Pancreas (tissue), 10 donors: Measurements from ENCODE around the gene ZIC1. TPM values are rescaled to one million over a fixed set of nuclear protein-coding genes. Genes with fewer than 3 reads are reported as not detected.
A peak's percentile ranks its signal among the peaks of the same experiment; 100 is the strongest.

ENCODE experiments used
- ATAC-seq, 4 donors: fragments of 200-7000 bp; cut with Tn5 transposase; one replicate each; pipeline versions ENCODE4 v1.8.0 to v1.9.1; 2020; ENCODE audit warnings: mild to moderate bottlenecking in 4 of 4, moderate library complexity in 4 of 4
- DNase-seq, 6 donors: peaks; one replicate each; pipeline ENCODE4 v3.0.0-alpha.2; 2020
- FAIRE-seq: peaks from 2 replicates; lab custom pipeline; 2012; peaks lifted over from hg19 to GRCh38; lab: Jason Lieb, UNC
- H3K27ac ChIP-seq, 4 donors: fragments of 200-600 bp; sonication (generic); 1 replicate in 3 of 4; 2 replicates in 1 of 4; pipeline versions ENCODE4 v1.5.0 to v1.8.0; 2020
- H3K27me3 ChIP-seq, 4 donors: fragments of 200-600 bp; one replicate each; pipeline ENCODE4 v1.8.0; 2021
- H3K36me3 ChIP-seq, 3 donors: fragments of 200-600 bp; sonication (generic) in 1 of 3; one replicate each; pipeline versions ENCODE4 v1.5.0 to v1.8.0; 2020 to 2021
- H3K4me1 ChIP-seq, 3 donors: fragments of 200-600 bp; one replicate each; pipeline ENCODE4 v1.8.0; 2021
- H3K4me3 ChIP-seq, 4 donors: fragments of 200-600 bp; sonication (generic) in 2 of 4; one replicate each; pipeline versions ENCODE4 v1.5.0 to v1.8.0; 2020 to 2021
- H3K9me3 ChIP-seq, 4 donors: fragments of 200-600 bp; one replicate each; pipeline ENCODE4 v1.8.0; 2021
- WGBS, 2 donors: extraction: QIAGEN DNeasy Blood & Tissue Kit; methylation state at CpG; one replicate each; pipeline ENCODE4 v1.1.7; 2013; 5-methylcytosine and 5-hydroxymethylcytosine counted together
- intact Hi-C, 3 donors: fragments of 100-400 bp; cut with DNase I; formaldehyde crosslinking; loops; one replicate each; pipeline versions ENCODE4 v1.11.1 to v1.14.2; 2022
- polyA plus RNA-seq, 2 donors: library from polyadenylated mRNA; stranded (reverse); fragments of 200-250 nt; gene quantifications; one replicate each; pipeline ENCODE4 v1.2.3, GENCODE V29; 2013
- total RNA-seq, 6 donors: library from RNA; stranded (reverse); fragmentation: NEBNext Ultra II Directional in 4 of 6; extraction: Animal tissue kit (Norgen Biotek cat#: 25700) in 4 of 6; gene quantifications; one replicate each; pipeline versions ENCODE4 v1.2.1 to v1.2.4, GENCODE V29; 2021 to 2023
- TF ChIP-seq, protein P1 (sequence below), 4 donors: fragments of 200-600 bp; sonication (generic) in 3 of 4; IDR thresholded peaks; one replicate each; pipeline versions ENCODE4 v1.5.0 to v1.8.0; 2021; ENCODE audit warnings: antibody characterized with exemption in 4 of 4
- donor health status: healthy with polysubstance abuse.
- donor health status: DM: no; HTN: no; CAD: no; lungs with moderate emphysema.
- donor health status: DM: no; HTN: no; CAD: no.
- donor health status: control.
- donor health status: control.
- donor health status: Bipolar disorder and iron deficiency.
- donor health status: DM: yes; HTN: yes; CAD: no.
- donor health status: DM: no; HTN: no; CAD: no.
- donor health status: DM: no; HTN: no; CAD: no.
- donor health status: DM: yes; HTN: yes; CAD: no.

ZIC1 gene
- total and polyA plus RNA-seq, 8 donors, result not detected

GRCh38 chr3:147418371-147418781 is 9.2 kb downstream of the ZIC1 start:
- H3K9me3 ChIP-seq, result no peaks in the 10 kb centered on the region
- FAIRE-seq, result no peak

DNA sequence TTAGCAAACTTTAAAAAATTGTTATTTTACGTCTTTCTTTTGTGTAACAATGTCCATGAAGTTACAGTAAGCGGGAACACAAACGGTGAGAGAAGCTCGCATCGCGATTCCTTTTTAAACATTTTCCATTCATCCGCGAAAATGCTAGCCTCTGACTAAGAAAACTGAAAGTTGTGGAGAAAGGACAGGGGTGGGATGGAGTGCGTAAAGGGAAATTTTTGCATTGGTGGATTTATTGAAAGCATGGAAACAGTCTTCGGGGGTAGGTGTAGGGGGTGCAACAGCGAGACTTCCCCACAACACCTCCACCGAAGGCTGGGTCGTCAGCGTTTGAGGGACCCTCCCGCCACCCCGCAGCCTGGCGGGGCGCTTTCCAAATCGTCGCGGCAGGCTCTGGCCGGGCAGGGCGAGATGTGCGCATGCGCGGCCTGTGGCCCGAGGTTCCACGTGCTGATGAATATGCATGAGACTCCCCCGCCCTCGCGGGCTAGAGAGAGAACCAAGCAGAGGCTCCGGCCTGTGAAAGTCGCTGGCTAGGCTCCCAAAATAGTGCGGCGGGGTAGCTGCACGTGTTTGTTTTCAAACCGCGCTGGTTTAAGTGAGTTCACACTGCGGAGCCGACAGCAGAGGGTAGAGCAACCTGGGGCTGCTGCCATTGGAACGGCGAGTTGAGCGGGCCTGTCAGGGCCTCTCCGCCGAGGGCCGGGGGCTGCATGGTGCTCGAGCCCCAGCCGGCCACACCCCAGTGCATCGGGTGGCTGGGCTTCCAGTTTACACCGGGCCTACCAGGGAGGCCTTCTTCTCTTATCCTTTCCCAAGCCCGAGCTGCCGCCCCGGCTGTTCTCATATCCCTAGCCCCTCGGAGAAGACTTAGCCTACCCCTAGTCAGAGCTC is 9.9 kb downstream of the ZIC1 start:
- intact Hi-C loops, result loop anchor here in 1 of 3 donors (10.0 kb wide), 1 partner anchor 54 kb away; no protein-coding TSS in a partner anchor
- Histone ChIP-seq H3K27me3 (peaks cover 14 to 82% (median 35%) of the 10 kb centered on the region in 4 donors), H3K27ac (no peak overlapping the region), H3K4me3 (peak overlapping the region in 2 of 4 donors; percentile 5 to 38), H3K36me3 (no peaks in the 10 kb centered on the region), H3K4me1 (peaks cover 0 to 14% (median 0%) of the 10 kb centered on the region in 3 donors), H3K9me3 (no peaks in the 10 kb centered on the region)
- peak; percentile 48 to 58 (median 56) for ATAC-seq
- TF ChIP-seq, protein P1, sequence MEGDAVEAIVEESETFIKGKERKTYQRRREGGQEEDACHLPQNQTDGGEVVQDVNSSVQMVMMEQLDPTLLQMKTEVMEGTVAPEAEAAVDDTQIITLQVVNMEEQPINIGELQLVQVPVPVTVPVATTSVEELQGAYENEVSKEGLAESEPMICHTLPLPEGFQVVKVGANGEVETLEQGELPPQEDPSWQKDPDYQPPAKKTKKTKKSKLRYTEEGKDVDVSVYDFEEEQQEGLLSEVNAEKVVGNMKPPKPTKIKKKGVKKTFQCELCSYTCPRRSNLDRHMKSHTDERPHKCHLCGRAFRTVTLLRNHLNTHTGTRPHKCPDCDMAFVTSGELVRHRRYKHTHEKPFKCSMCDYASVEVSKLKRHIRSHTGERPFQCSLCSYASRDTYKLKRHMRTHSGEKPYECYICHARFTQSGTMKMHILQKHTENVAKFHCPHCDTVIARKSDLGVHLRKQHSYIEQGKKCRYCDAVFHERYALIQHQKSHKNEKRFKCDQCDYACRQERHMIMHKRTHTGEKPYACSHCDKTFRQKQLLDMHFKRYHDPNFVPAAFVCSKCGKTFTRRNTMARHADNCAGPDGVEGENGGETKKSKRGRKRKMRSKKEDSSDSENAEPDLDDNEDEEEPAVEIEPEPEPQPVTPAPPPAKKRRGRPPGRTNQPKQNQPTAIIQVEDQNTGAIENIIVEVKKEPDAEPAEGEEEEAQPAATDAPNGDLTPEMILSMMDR (IDR thresholded peaks at IDR 0.05), result no peak
- DNase-seq, result peak in 4 of 6 donors; percentile 11 to 80 (median 54)
- WGBS, 2 donors, result 5 to 6% methylated on average over 54 of the region's 54 CpGs
- FAIRE-seq, result no peak

More at GRCh38 chr3:147418371-147418781, 9.2 kb downstream of the ZIC1 start:
- DNase-seq (no peak), ATAC-seq (no peak)
- H3K4me3 ChIP-seq, result no peak overlapping the region
- peaks cover 14 to 80% (median 33%) of the 10 kb centered on the region in 4 donors for H3K27me3 ChIP-seq
- H3K27ac ChIP-seq, result no peak overlapping the region
- TF ChIP-seq, protein P1 (IDR thresholded peaks at IDR 0.05), result no peak
- peaks cover 0 to 14% (median 0%) of the 10 kb centered on the region in 3 donors for H3K4me1 ChIP-seq
- 33 to 35% methylated on average over 4 of the region's 4 CpGs for WGBS, 2 donors
- intact Hi-C loops, result loop anchor here in 1 of 3 donors (10.0 kb wide), 1 partner anchor 54 kb away; no protein-coding TSS in a partner anchor
- H3K36me3 ChIP-seq, result no peaks in the 10 kb centered on the region

- Histone ChIP-seq H3K4me3 (no peak overlapping the region), H3K4me1 (peaks cover 0 to 14% (median 0%) of the 10 kb centered on the region in 3 donors), H3K27me3 (peaks cover 11 to 80% (median 35%) of the 10 kb centered on the region in 4 donors), H3K27ac (no peak overlapping the region), H3K9me3 (no peaks in the 10 kb centered on the region), H3K36me3 (no peaks in the 10 kb centered on the region)
- no peak for FAIRE-seq
- no peak for DNase-seq
- intact Hi-C loops, result loop anchor here in 1 of 3 donors (10.0 kb wide), 1 partner anchor 55 kb away; no protein-coding TSS in a partner anchor
- TF ChIP-seq, protein P1 (IDR thresholded peaks at IDR 0.05), result no peak
- no peak for ATAC-seq
- 25 to 29% methylated on average over 10 of the region's 10 CpGs for WGBS, 2 donors
Measured at GRCh38 chr3:147419781-147420224, 10.6 kb downstream of the ZIC1 start.

- FAIRE-seq (no peak), DNase-seq (peak in 1 of 6 donors; percentile 38), ATAC-seq (no peak)
- Histone ChIP-seq H3K4me3 (no peak overlapping the region), H3K9me3 (no peaks in the 10 kb centered on the region), H3K27me3 (peaks cover 9 to 80% (median 31%) of the 10 kb centered on the region in 4 donors), H3K4me1 (peaks cover 0 to 14% (median 0%) of the 10 kb centered on the region in 3 donors), H3K36me3 (no peaks in the 10 kb centered on the region), H3K27ac (no peak overlapping the region)
- WGBS, 2 donors, result 11% methylated on average over 32 of the region's 32 CpGs
- intact Hi-C loops, result no loop called here
- TF ChIP-seq, protein P1 (IDR thresholded peaks at IDR 0.05), result no peak
Measured at GRCh38 chr3:147420353-147421183, 11.4 kb downstream of the ZIC1 start.
